CD14-positive monocyte (primary cell): ENCODE data around the gene CACNG6. TPM values are rescaled to one million over a fixed set of nuclear protein-coding genes. Genes with fewer than 3 reads are reported as not detected.

ENCODE experiments used
- DNase-seq, 3 donors: peaks; one replicate each; pipeline ENCODE4 v3.0.0-alpha.2; 2011 to 2022
- H2AFZ ChIP-seq: 2 replicates; pipeline ENCODE4 v1.6.0; 2012; ENCODE audit warnings: mild to moderate bottlenecking, low read depth, low read length, inconsistent platforms; ENCODE audit not compliant: insufficient read depth, poor library complexity, severe bottlenecking
- H3K27ac ChIP-seq, 2 donors: 1 replicate in 1 of 2; 2 replicates in 1 of 2; pipeline ENCODE4 v1.5.1; 2012 to 2013; ENCODE audit warnings: low read length in 2 of 2, control low read depth in 1 of 2, inconsistent platforms in 1 of 2, low read depth in 1 of 2, mild to moderate bottlenecking in 1 of 2
- H3K27me3 ChIP-seq, 2 donors: one replicate each; pipeline versions ENCODE4 v1.6.0 to v1.6.1; 2011 to 2013; ENCODE audit warnings: low read length in 2 of 2; ENCODE audit not compliant: control insufficient read depth in 2 of 2, insufficient read depth in 2 of 2
- H3K36me3 ChIP-seq, 2 donors: replicated peaks in 1 of 2; 1 replicate in 1 of 2; 2 replicates in 1 of 2; pipeline versions ENCODE4 v1.5.1 to v1.6.1; 2012 to 2013; ENCODE audit warnings: low read length in 2 of 2, control low read depth in 1 of 2, inconsistent platforms in 1 of 2, mild to moderate bottlenecking in 1 of 2; ENCODE audit not compliant: insufficient read depth in 2 of 2, control insufficient read depth in 1 of 2
- H3K4me1 ChIP-seq, 2 donors: 1 replicate in 1 of 2; 2 replicates in 1 of 2; pipeline versions ENCODE4 v1.5.1 to v1.6.1; 2012 to 2013; ENCODE audit warnings: low read length in 2 of 2, control low read depth in 1 of 2, inconsistent platforms in 1 of 2, mild to moderate bottlenecking in 1 of 2, moderate library complexity in 1 of 2; ENCODE audit not compliant: insufficient read depth in 2 of 2, control insufficient read depth in 1 of 2
- H3K4me2 ChIP-seq: replicated peaks from 2 replicates; pipeline ENCODE3; 2012; ENCODE audit warnings: low read length, moderate library complexity, mild to moderate bottlenecking; ENCODE audit not compliant: poor library complexity, severe bottlenecking; ENCODE audit errors: extremely low read depth
- H3K4me3 ChIP-seq, 3 experiments: fragments of 200-600 bp in 1 of 3; sonication (generic) in 1 of 3; replicated peaks in 1 of 3; 1 replicate in 2 of 3; 2 replicates in 1 of 3; pipeline ENCODE4 v1.5.1; 2011 to 2013; ENCODE audit warnings: low read length in 3 of 3, mild to moderate bottlenecking in 3 of 3, control low read depth in 2 of 3, low read depth in 2 of 3, inconsistent platforms in 1 of 3, moderate library complexity in 1 of 3
- H3K79me2 ChIP-seq: 2 replicates; pipeline ENCODE4 v1.6.0; 2012; ENCODE audit warnings: mild to moderate bottlenecking, control low read depth, inconsistent platforms, low read length, moderate library complexity; ENCODE audit not compliant: insufficient read depth
- H3K9ac ChIP-seq: 2 replicates; pipeline ENCODE4 v1.6.0; 2017; ENCODE audit warnings: low read length, mild to moderate bottlenecking; ENCODE audit not compliant: insufficient read depth, poor library complexity, severe bottlenecking
- H3K9me3 ChIP-seq, 2 donors: replicated peaks in 1 of 2; 1 replicate in 1 of 2; 2 replicates in 1 of 2; pipeline versions ENCODE4 v1.5.1 to v1.6.1; 2012 to 2013; ENCODE audit warnings: low read length in 2 of 2, control low read depth in 1 of 2; ENCODE audit not compliant: control insufficient read depth in 1 of 2, insufficient read depth in 1 of 2
- H4K20me1 ChIP-seq: 2 replicates; pipeline ENCODE4 v1.6.0; 2012; ENCODE audit warnings: mild to moderate bottlenecking, low read length, control low read depth, moderate library complexity; ENCODE audit not compliant: insufficient read depth
- H3K27ac Mint-ChIP-seq, 7 donors: one replicate each; pipeline ENCODE4 v1.8.0; 2020; ENCODE audit warnings: mild to moderate bottlenecking in 7 of 7, mixed read lengths in 7 of 7, moderate library complexity in 6 of 7, inconsistent platforms in 2 of 7
- H3K27me3 Mint-ChIP-seq, 3 donors: one replicate each; pipeline ENCODE4 v1.8.0; 2021 to 2022; ENCODE audit warnings: low read depth in 3 of 3, mild to moderate bottlenecking in 3 of 3, mixed read lengths in 3 of 3, moderate library complexity in 3 of 3, inconsistent platforms in 1 of 3
- H3K36me3 Mint-ChIP-seq, 2 donors: one replicate each; pipeline ENCODE4 v1.8.0; 2020; ENCODE audit warnings: mixed read lengths in 2 of 2, inconsistent platforms in 1 of 2, mild to moderate bottlenecking in 1 of 2
- H3K4me1 Mint-ChIP-seq: one replicate; pipeline ENCODE4 v1.8.0; 2020; ENCODE audit warnings: mild to moderate bottlenecking, mixed read lengths
- H3K4me3 Mint-ChIP-seq, 2 donors: one replicate each; pipeline ENCODE4 v1.8.0; 2020; ENCODE audit warnings: mild to moderate bottlenecking in 2 of 2, mixed read lengths in 2 of 2, moderate library complexity in 1 of 2
- H3K9me3 Mint-ChIP-seq, 7 donors: one replicate each; pipeline ENCODE4 v1.8.0; 2020 to 2022; ENCODE audit warnings: mixed read lengths in 7 of 7, mild to moderate bottlenecking in 6 of 7, moderate library complexity in 6 of 7, inconsistent platforms in 2 of 7
- CTCF ChIP-seq: fragments of 200-600 bp; IDR thresholded peaks from one replicate; pipeline ENCODE4 v1.8.0; 2022; ENCODE audit warnings: antibody characterized with exemption, mild to moderate bottlenecking
- WGBS: methylation state at CpG from one replicate; pipeline ENCODE4 v1.1.5; 2013; ENCODE audit warnings: missing lambda C conversion rate; ENCODE audit not compliant: insufficient coverage; 5-methylcytosine and 5-hydroxymethylcytosine counted together
- intact Hi-C, 2 donors: fragments of 100-400 bp; cut with micrococcal nuclease; formaldehyde crosslinking; loops; one replicate each; pipeline versions ENCODE4 v1.15.0 to v1.15.1; 2023
- polyA plus RNA-seq, 3 donors: library from polyadenylated mRNA; depleted of rRNA in 1 of 3; unstranded in 2 of 3; stranded (reverse) in 1 of 3; fragments of 300-500 nt in 2 of 3; fragments of >200 nt in 1 of 3; fragmentation: Illumina TruSeq in 2 of 3; gene quantifications; 1 replicate in 2 of 3; 2 replicates in 1 of 3; pipeline ENCODE4 v1.2.3, GENCODE V29; 2012 to 2021

Gene CACNG6
- polyA plus RNA-seq, 3 donors: 0.08 to 0.18 TPM; not detected in 1

- no peak for DNase-seq
- Mint-ChIP-seq H3K27me3 (peaks cover 82 to 87% (median 84%) of the 10 kb centered on the region in 3 donors), H3K36me3 (peaks cover 5 to 6% of the 10 kb centered on the region in 2 donors), H3K4me1 (peaks cover 21% of the 10 kb centered on the region), H3K27ac (no peak overlapping the region), H3K9me3 (peaks cover 0 to 33% (median 14%) of the 10 kb centered on the region in 7 donors), H3K4me3 (peak overlapping the region in 1 of 2 donors; percentile 89)
- H3K9ac ChIP-seq: no peak overlapping the region
- no peaks in the 10 kb centered on the region for H3K36me3 ChIP-seq
- H3K4me3 ChIP-seq: no peak overlapping the region
- H3K4me2 ChIP-seq: no peak overlapping the region
- TF ChIP-seq CTCF: no peak
- H3K4me1 ChIP-seq: peaks cover 3 to 14% of the 10 kb centered on the region in 2 donors
- peaks cover 0 to 16% of the 10 kb centered on the region in 2 donors for H3K9me3 ChIP-seq
- WGBS: 6% methylated on average over 3 of the region's 10 CpGs
- no peaks in the 10 kb centered on the region for H4K20me1 ChIP-seq
- no peak overlapping the region for H3K27ac ChIP-seq
- peaks cover 76 to 89% of the 10 kb centered on the region in 2 donors for H3K27me3 ChIP-seq
- intact Hi-C loops: no loop called here
- H2AFZ ChIP-seq: no peak overlapping the region
- H3K79me2 ChIP-seq: no peaks in the 10 kb centered on the region
Measured at GRCh38 chr19:53960187-53960586, 31.2 kb upstream of the CACNG6 start.

- Histone ChIP-seq H3K27me3 (peaks cover 77 to 91% of the 10 kb centered on the region in 2 donors), H3K36me3 (no peaks in the 10 kb centered on the region), H3K9ac (no peak overlapping the region), H3K79me2 (no peaks in the 10 kb centered on the region), H4K20me1 (no peaks in the 10 kb centered on the region), H3K4me2 (no peak overlapping the region), H3K9me3 (peaks cover 0 to 16% of the 10 kb centered on the region in 2 donors), H3K4me3 (no peak overlapping the region), H3K27ac (no peak overlapping the region), H3K4me1 (peaks cover 4 to 16% of the 10 kb centered on the region in 2 donors), H2AFZ (no peak overlapping the region)
- WGBS: 4% methylated on average over 8 of the region's 8 CpGs
- peaks cover 5 to 6% of the 10 kb centered on the region in 2 donors for H3K36me3 Mint-ChIP-seq
- H3K4me1 Mint-ChIP-seq: peaks cover 23% of the 10 kb centered on the region
- no peak overlapping the region for H3K27ac Mint-ChIP-seq
- peak in 1 of 3 donors; percentile 60 for DNase-seq
- H3K27me3 Mint-ChIP-seq: peaks cover 86 to 90% (median 88%) of the 10 kb centered on the region in 3 donors
- peak overlapping the region in 1 of 2 donors; percentile 89 for H3K4me3 Mint-ChIP-seq
- intact Hi-C loops: no loop called here
- H3K9me3 Mint-ChIP-seq: peaks cover 0 to 33% (median 14%) of the 10 kb centered on the region in 7 donors
- no peak for TF ChIP-seq CTCF
Measured at GRCh38 chr19:53960886-53961285, 30.6 kb upstream of the CACNG6 start.
